Measurements from ENCODE around the gene CDKN1A. TPM values are rescaled to one million over a fixed set of nuclear protein-coding genes. Genes with fewer than 3 reads are reported as not detected.

CDKN1A gene
- total and polyA plus RNA-seq, 9 of the 15 experiments (the other 6 are each of a cell fraction or from before 2014, with no cell fraction given) = 0.25 to 8.1 (median 5.1) TPM

- TF ChIP-seq BCOR (IDR thresholded peaks at IDR 0.05) (peak; percentile 23; the same call in 1 of the 2 replicates), MAX (CRISPR knock-in tag; IDR thresholded peaks at IDR 0.05) (peak; percentile 45; the same call in 1 of the 2 replicates), GABPA (tag; conservative IDR thresholded peaks at IDR 0.05; ENCODE audit: low read depth) (peak; percentile 75), RBM25 (IDR thresholded peaks at IDR 0.05; ENCODE audit: low read depth, low read length, severe bottlenecking) (peak; percentile 82), NFE2L1 (tag; IDR thresholded peaks at IDR 0.05; ENCODE audit: borderline replicate concordance, low read depth) (no peak), GABPB1 (CRISPR knock-in tag; IDR thresholded peaks at IDR 0.05) (peak; percentile 94)
- POLR2A ChIA-PET = no interaction called here
- DNase-seq (ENCODE audit: extremely low read depth in 1 of 4, low spot score in 3 of 4) = no peak
- Histone ChIP-seq H3K36me3 (ENCODE audit: control insufficient read depth, insufficient read depth, low read length) (no peaks in the 10 kb centered on the region), H3K4me1 (replicated peaks in 1 of 2; ENCODE audit: control insufficient read depth in 2 of 2, insufficient read depth in 2 of 2, low read length in 2 of 2) (peaks cover 0 to 3% of the 10 kb centered on the region in 2 experiments; a peak in 1 of 5 replicates), H3K79me2 (ENCODE audit: control insufficient read depth, insufficient read depth, low read length) (no peaks in the 10 kb centered on the region), H2AFZ (ENCODE audit: low read depth, low read length) (no peak overlapping the region), H4K20me1 (replicated peaks; ENCODE audit: control insufficient read depth, insufficient read depth, low read length) (no peaks in the 10 kb centered on the region; the same call in 1 of the 2 replicates), H3K27me3 (ENCODE audit: control insufficient read depth in 2 of 2, insufficient read depth in 2 of 2, low read length in 2 of 2) (peaks cover 34 to 55% of the 10 kb centered on the region in 2 experiments), H3K9me3 (replicated peaks; ENCODE audit: control insufficient read depth, insufficient read depth, low read depth, low read length) (no peaks in the 10 kb centered on the region), H3K9me1 (ENCODE audit: control insufficient read depth, insufficient read depth, low read length) (no peaks in the 10 kb centered on the region), H3K27ac (ENCODE audit: extremely low read depth, low read depth, low read length) (no peak overlapping the region), H3K9ac (ENCODE audit: insufficient read depth in 1 of 2, low read depth in 2 of 2, low read length in 2 of 2) (no peak overlapping the region), H3K4me2 (ENCODE audit: insufficient read depth, low read length) (no peak overlapping the region), H3K4me3 (no peak overlapping the region)
- intact Hi-C loops (cut with micrococcal nuclease) (no loop called here), in situ Hi-C loops (cut with MboI) (loop anchor here (10.0 kb wide), 1 partner anchor 113 kb away; no protein-coding TSS in a partner anchor)
- no TSS peak for BruUV-seq (replicated peaks)
- no peak for ATAC-seq
- FAIRE-seq = no peak
- 30% methylated on average over 7 of the region's 7 CpGs for WGBS (ENCODE audit: insufficient coverage, low coverage, missing lambda C conversion rate)
- CTCF ChIA-PET (ENCODE audit: low intra/inter-chr PET ratio) = no interaction called here
Observed at GRCh38 chr6:36727505-36728021, 49.0 kb downstream of the CDKN1A start.

All from K562 (cell line).